Esophagus squamous epithelium (tissue), 5 donors: ENCODE data around the gene ENDOV. TPM values are rescaled to one million over a fixed set of nuclear protein-coding genes. Genes with fewer than 3 reads are reported as not detected.

Experiments
- DNase-seq: peaks from one replicate; lab custom pipeline; 2025; lab: John Stamatoyannopoulos, UW
- H3K27ac ChIP-seq, 4 donors: fragments of 200-600 bp; sonication (generic); one replicate each; pipeline ENCODE4 v1.5.1; 2016 to 2019; ENCODE audit warnings: mild to moderate bottlenecking in 1 of 4
- H3K27me3 ChIP-seq, 4 donors: fragments of 200-600 bp; sonication (generic); 1 replicate in 3 of 4; 2 replicates in 1 of 4; pipeline versions ENCODE4 v1.5.1 to v1.6.0; 2017 to 2021; ENCODE audit warnings: antibody characterized with exemption in 1 of 4
- H3K36me3 ChIP-seq, 3 donors: fragments of 200-600 bp; sonication (generic); one replicate each; pipeline ENCODE4 v1.5.1; 2016 to 2019
- H3K4me1 ChIP-seq, 3 donors: fragments of 200-600 bp; sonication (generic); one replicate each; pipeline ENCODE4 v1.5.1; 2017 to 2019
- H3K4me3 ChIP-seq, 4 donors: fragments of 200-600 bp; sonication (generic); 1 replicate in 3 of 4; 2 replicates in 1 of 4; pipeline ENCODE4 v1.5.1; 2016 to 2019; ENCODE audit warnings: mild to moderate bottlenecking in 2 of 4, moderate library complexity in 1 of 4
- H3K9me3 ChIP-seq, 3 donors: fragments of 200-600 bp; sonication (generic); one replicate each; pipeline ENCODE4 v1.5.1; 2016 to 2019
- POLR2A ChIP-seq, 4 donors: fragments of 450-650 bp; IDR thresholded peaks; one replicate each; pipeline ENCODE4 v1.6.1; 2017; ENCODE audit warnings: antibody characterized with exemption in 4 of 4, mild to moderate bottlenecking in 4 of 4, moderate library complexity in 3 of 4
- WGBS, 2 donors: methylation state at CpG; one replicate each; pipeline ENCODE4 v1.1.5; 2018; 5-methylcytosine and 5-hydroxymethylcytosine counted together
- intact Hi-C: fragments of 100-400 bp; cut with DNase I; formaldehyde crosslinking; loops from one replicate; pipeline ENCODE4 v1.15.0; 2022
- total RNA-seq, 4 donors: library from RNA; depleted of rRNA; stranded (reverse); fragments of >200 nt; gene quantifications; one replicate each; pipeline ENCODE4 v1.1.0, GENCODE V29; 2016
- TF ChIP-seq, protein P1 (sequence below), 6 experiments: fragments of 450-650 bp in 4 of 6; fragments of 200-600 bp in 2 of 6; sonication (generic) in 2 of 6; IDR thresholded peaks; one replicate each; pipeline ENCODE4 v1.5.1; 2016 to 2019; ENCODE audit warnings: antibody characterized with exemption in 6 of 6, mild to moderate bottlenecking in 4 of 6, moderate library complexity in 4 of 6
- donor health status: DM: yes; HTN: yes; CAD: no.

ENDOV gene
- total RNA-seq, 4 donors from 2014 or later = 7.4 to 16.0 (median 14.5) TPM

DNA sequence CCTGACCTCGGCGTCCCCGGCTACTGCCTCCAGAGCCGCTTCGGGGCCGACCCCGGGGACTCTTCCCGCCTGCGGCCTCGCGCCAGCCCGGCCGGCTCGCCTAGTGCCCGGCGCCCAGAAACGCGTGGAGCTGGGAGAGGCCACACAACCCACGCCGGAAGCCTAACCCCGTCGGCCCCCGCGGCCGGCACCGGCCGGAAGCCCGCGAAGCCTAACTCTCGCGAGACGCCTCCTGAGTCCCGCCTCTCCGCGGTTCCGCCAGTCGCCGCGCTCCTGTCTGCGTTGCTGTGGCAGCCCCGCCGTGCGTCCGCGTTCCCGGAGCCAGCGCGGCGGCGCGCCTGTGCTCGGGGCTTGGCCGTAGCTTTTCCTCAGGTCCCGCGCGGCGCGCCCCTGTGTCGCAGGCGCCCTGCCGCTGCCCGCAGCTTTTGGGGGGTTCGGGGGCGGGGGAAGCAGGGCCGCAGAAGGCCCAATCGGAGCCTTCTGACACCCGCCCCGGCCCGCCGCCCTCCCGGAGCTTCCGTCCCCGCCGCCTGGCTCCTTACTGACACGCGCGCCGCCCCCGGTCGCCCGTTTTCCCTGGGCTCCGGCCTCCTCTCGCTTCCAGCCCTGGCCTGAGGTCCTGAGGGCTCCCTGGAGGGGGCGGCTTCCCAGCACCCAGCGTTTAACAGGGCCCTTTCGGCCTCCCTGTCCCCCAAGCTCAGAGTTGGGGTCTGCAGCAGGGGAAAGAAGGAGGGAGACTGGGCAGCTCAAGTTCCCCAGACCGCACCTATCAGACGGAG, 39.8 kb downstream of the ENDOV start:
- intact Hi-C loops = no loop called here

DNA sequence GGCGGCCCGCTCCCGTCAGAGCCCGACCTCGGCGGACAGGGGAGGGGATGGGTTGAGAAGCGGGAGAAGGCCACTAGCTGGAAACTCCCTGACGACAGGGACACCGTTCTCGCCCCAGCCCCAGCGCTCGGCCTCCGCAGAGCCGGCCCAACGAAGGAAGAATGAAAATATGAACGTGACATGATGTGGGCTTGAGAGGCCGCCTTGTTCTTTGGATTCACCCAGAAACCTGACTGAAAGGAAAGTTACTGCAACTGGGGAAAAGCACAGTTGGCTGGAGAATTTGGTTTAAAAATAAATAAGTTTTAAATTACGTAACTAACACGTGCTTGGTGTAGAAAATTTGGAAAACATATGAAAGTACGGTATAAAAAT, 40.4 kb downstream of the ENDOV start:
- no peaks in the 10 kb centered on the region for H3K36me3 ChIP-seq
- intact Hi-C loops = no loop called here

More for the DNA sequence above, 39.8 kb downstream of the ENDOV start:
- Histone ChIP-seq H3K27ac (peak overlapping the region; percentile 95 to 98 (median 97)), H3K27me3 (peaks cover 0 to 18% (median 0%) of the 10 kb centered on the region in 4 donors), H3K9me3 (no peaks in the 10 kb centered on the region), H3K4me1 (peaks cover 11 to 54% (median 13%) of the 10 kb centered on the region in 3 donors), H3K4me3 (peak overlapping the region; percentile 69 to 92 (median 76)), H3K36me3 (no peaks in the 10 kb centered on the region)
- TF ChIP-seq, protein P1, sequence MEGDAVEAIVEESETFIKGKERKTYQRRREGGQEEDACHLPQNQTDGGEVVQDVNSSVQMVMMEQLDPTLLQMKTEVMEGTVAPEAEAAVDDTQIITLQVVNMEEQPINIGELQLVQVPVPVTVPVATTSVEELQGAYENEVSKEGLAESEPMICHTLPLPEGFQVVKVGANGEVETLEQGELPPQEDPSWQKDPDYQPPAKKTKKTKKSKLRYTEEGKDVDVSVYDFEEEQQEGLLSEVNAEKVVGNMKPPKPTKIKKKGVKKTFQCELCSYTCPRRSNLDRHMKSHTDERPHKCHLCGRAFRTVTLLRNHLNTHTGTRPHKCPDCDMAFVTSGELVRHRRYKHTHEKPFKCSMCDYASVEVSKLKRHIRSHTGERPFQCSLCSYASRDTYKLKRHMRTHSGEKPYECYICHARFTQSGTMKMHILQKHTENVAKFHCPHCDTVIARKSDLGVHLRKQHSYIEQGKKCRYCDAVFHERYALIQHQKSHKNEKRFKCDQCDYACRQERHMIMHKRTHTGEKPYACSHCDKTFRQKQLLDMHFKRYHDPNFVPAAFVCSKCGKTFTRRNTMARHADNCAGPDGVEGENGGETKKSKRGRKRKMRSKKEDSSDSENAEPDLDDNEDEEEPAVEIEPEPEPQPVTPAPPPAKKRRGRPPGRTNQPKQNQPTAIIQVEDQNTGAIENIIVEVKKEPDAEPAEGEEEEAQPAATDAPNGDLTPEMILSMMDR (IDR thresholded peaks at IDR 0.05) = peak in 2 of 6 experiments; percentile 7 to 10
- TF ChIP-seq POLR2A (IDR thresholded peaks at IDR 0.05) = peak in 2 of 4 donors; percentile 81 to 87
- DNase-seq = peak; percentile 77
- WGBS, 2 donors = 0% methylated on average over 2 to 10 of the region's 88 CpGs

DNA sequence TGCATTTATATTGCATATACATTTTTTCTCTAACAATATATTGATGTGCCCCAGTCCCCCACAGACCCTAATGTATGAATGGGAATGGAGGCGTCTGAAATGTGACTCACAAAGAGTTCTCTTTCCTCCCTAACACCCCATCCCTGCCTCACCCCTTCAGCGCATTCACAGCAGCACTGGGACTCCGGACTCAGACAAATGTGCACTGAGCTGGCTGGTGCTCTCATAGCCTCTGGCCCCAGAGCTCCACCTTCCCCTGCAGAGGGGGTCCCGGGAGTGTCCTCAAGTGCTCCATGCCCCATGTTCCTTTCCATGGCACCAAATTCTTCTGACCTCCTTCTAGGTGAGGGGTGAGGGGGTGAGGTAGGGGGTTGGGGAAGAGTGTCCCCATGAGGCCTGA, 40.8 kb downstream of the ENDOV start:
- TF ChIP-seq, protein P1 (IDR thresholded peaks at IDR 0.05) = no peak
- TF ChIP-seq POLR2A (IDR thresholded peaks at IDR 0.05) = no peak
- no peak for DNase-seq
- 49 to 55% methylated on average over 2 to 4 of the region's 4 CpGs for whole genome bisulfite sequencing, 2 donors

More for the DNA sequence above, 40.4 kb downstream of the ENDOV start:
- TF ChIP-seq, protein P1 (IDR thresholded peaks at IDR 0.05) = no peak
- TF ChIP-seq POLR2A (IDR thresholded peaks at IDR 0.05) = no peak
- peak overlapping the region; percentile 69 to 92 (median 76) for H3K4me3 ChIP-seq
- H3K27ac ChIP-seq = peak overlapping the region; percentile 95 to 98 (median 97)
- H3K27me3 ChIP-seq = peaks cover 0 to 19% (median 0%) of the 10 kb centered on the region in 4 donors
- H3K4me1 ChIP-seq = peaks cover 11 to 49% (median 13%) of the 10 kb centered on the region in 3 donors
- 14 to 15% methylated on average over 6 to 7 of the region's 20 CpGs for WGBS, 2 donors
- no peaks in the 10 kb centered on the region for H3K9me3 ChIP-seq
- no peak for DNase-seq

DNA sequence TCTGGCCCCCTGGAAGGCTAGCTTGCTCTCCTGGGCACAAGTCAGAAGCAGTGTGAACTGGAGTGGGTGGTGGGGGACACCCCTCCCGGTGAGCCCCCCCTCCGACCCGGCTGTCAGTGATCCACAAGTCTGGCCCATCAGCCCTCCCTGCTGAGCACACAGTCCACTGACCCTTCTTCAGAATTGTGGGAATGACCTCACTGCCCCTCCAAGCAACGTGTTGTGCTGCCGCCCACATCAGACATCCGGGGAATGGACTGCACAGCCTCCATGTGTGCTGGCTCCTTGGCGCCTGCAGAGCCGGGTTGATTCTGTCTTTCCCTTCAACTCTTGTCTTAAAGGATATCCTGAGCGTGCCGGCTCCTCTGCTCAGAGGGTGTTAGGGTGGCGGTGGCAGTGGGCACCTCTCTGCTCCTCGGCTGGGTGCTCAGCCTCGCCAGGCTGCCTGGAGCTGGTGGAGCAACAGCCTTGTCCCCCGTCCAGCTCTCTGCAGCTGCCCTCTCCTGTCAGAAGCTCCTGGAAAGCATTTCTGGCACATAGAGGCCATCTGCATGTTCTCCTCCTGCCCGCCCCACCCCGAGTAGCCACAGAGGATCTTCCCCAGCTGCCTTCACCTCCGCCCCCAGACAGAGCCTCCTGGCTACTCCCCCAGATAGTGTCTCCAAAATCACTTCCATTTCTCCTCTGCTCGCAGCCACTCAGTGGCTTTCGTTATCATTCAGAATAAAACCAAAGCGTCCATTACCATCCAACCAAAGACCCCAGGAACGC, 41.7 kb downstream of the ENDOV start:
- H3K27ac ChIP-seq = peak overlapping the region in 2 of 4 donors; percentile 96 to 98
- no peak for DNase-seq
- TF ChIP-seq POLR2A (IDR thresholded peaks at IDR 0.05) = no peak
- TF ChIP-seq, protein P1 (IDR thresholded peaks at IDR 0.05) = no peak
- no peak overlapping the region for H3K4me3 ChIP-seq
- H3K9me3 ChIP-seq = no peaks in the 10 kb centered on the region
- WGBS, 2 donors = 75 to 80% methylated on average over 11 to 15 of the region's 21 CpGs
- intact Hi-C loops = no loop called here
- peaks cover 0 to 28% (median 0%) of the 10 kb centered on the region in 4 donors for H3K27me3 ChIP-seq
- no peaks in the 10 kb centered on the region for H3K36me3 ChIP-seq
- H3K4me1 ChIP-seq = peaks cover 11 to 40% (median 13%) of the 10 kb centered on the region in 3 donors

More for the DNA sequence above, 40.8 kb downstream of the ENDOV start:
- H3K27ac ChIP-seq = peak overlapping the region in 3 of 4 donors; percentile 95 to 98 (median 96)
- H3K36me3 ChIP-seq = no peaks in the 10 kb centered on the region
- no peaks in the 10 kb centered on the region for H3K9me3 ChIP-seq
- H3K4me1 ChIP-seq = peaks cover 11 to 44% (median 13%) of the 10 kb centered on the region in 3 donors
- peaks cover 0 to 19% (median 0%) of the 10 kb centered on the region in 4 donors for H3K27me3 ChIP-seq
- H3K4me3 ChIP-seq = peak overlapping the region in 2 of 4 donors; percentile 69 to 79
- intact Hi-C loops = no loop called here
